K562 (cell line): Measurements from ENCODE around the gene ST6GAL1. TPM values are rescaled to one million over a fixed set of nuclear protein-coding genes. Genes with fewer than 3 reads are reported as not detected.
A peak's percentile ranks its signal among the peaks of the same experiment; 100 is the strongest.

Experiments
- ESRRA ChIP-seq: fragments of 450-650 bp; IDR thresholded peaks from 2 replicates; pipeline ENCODE4 v1.6.1; 2014; ENCODE audit warnings: low read depth, mild to moderate bottlenecking, moderate library complexity, borderline replicate concordance
- HMGN3 ChIP-seq: IDR thresholded peaks from 2 replicates; pipeline ENCODE4 v1.6.1; 2011; ENCODE audit warnings: borderline replicate concordance, low read depth, mild to moderate bottlenecking, mixed read lengths, low read length; ENCODE audit not compliant: insufficient read length; ENCODE audit errors: extremely low read depth
- HOMEZ ChIP-seq: fragments of 250-450 bp; sonication (Bioruptor Pico); IDR thresholded peaks from 2 replicates; pipeline ENCODE4 v1.4.0; 2020; ENCODE audit warnings: mild to moderate bottlenecking, moderate library complexity
- KLF16 ChIP-seq: IDR thresholded peaks from 2 replicates; pipeline ENCODE4 v1.6.1; 2016; ENCODE audit warnings: antibody characterized with exemption
- OTX1 ChIP-seq: fragments of 450-650 bp; formaldehyde crosslinking; IDR thresholded peaks from 2 replicates; pipeline ENCODE4 v1.4.0; 2022; ENCODE audit warnings: mild to moderate bottlenecking
- PPARD ChIP-seq: fragments of 250-450 bp; sonication (Bioruptor Pico); IDR thresholded peaks from 2 replicates; pipeline ENCODE4 v1.8.0; 2022; ENCODE audit warnings: inconsistent platforms, mild to moderate bottlenecking, moderate library complexity
- SNAPC5 ChIP-seq: fragments of 250-450 bp; sonication (Bioruptor Pico); IDR thresholded peaks from 2 replicates; pipeline ENCODE4 v1.8.0; 2021; ENCODE audit warnings: moderate library complexity, mild to moderate bottlenecking, inconsistent platforms
- SP1 ChIP-seq: sonication (generic); formaldehyde crosslinking; IDR thresholded peaks from 2 replicates; pipeline ENCODE4 v1.8.1; 2022; ENCODE audit warnings: mild to moderate bottlenecking, missing genetic modification reagents
- THAP12 ChIP-seq: fragments of 250-450 bp; sonication (Bioruptor Pico); IDR thresholded peaks from 2 replicates; pipeline ENCODE4 v1.9.0; 2021; ENCODE audit warnings: mild to moderate bottlenecking, inconsistent platforms
- ZMIZ1 ChIP-seq, 2 experiments: fragments of 150-350 bp in 1 of 2; IDR thresholded peaks; 2 replicates each; pipeline ENCODE4 v1.6.1; 2012 to 2016; ENCODE audit warnings: low read depth in 2 of 2, low read length in 2 of 2, mild to moderate bottlenecking in 1 of 2, moderate library complexity in 1 of 2
- polyA plus RNA-seq, 8 experiments: library from polyadenylated mRNA; depleted of rRNA in 4 of 8; stranded (reverse) in 5 of 8; unstranded in 3 of 8; fragments of >200 nt; fragmentation: Nextera tagmentation in 2 of 8; fragmentation: Illumina TruSeq in 1 of 8; extraction: Ambion mirVana in 2 of 8; extraction: Trizol in 1 of 8; gene quantifications; 2 replicates each; pipeline versions ENCODE4 v1.2.1 to v1.2.3, GENCODE V29; 2011 to 2014; ENCODE audit warnings: inconsistent platforms in 1 of 8, missing spikeins in 1 of 8
- total RNA-seq, 7 experiments: library from RNA; depleted of rRNA in 6 of 7; stranded (reverse); fragments of >200 nt in 6 of 7; fragmentation: Illumina TruSeq in 2 of 7; extraction: Trizol in 2 of 7; gene quantifications; 2 replicates each; pipeline versions ENCODE4 v1.2.1 to v1.2.3, GENCODE V29; 2011 to 2021; ENCODE audit warnings: low replicate concordance in 1 of 7

Gene ST6GAL1
- total and polyA plus RNA-seq, 9 of the 15 experiments (the other 6 are each of a cell fraction or from before 2014, with no cell fraction given), result 31.9 to 145 (median 71.0) TPM

- 0 out of 4 replicates have a peak, but pooled peaks of 1 of the 2 experiments have one; percentile 10 for TF ChIP-seq ZMIZ1 (IDR thresholded peaks at IDR 0.05; ENCODE audit: low read depth in 2 of 2, low read length in 2 of 2)
- 0 out of 2 replicates have a peak, but pooled peaks have one; percentile 45 for TF ChIP-seq KLF16
- no peak for TF ChIP-seq THAP12
- no peak for TF ChIP-seq OTX1 (CRISPR knock-in tag)
- 0 out of 2 replicates have a peak, but pooled peaks have one; percentile 23 for TF ChIP-seq SP1 (CRISPR knock-in tag)
- TF ChIP-seq HOMEZ, result no peak
- TF ChIP-seq PPARD, result no peak
- peak; percentile 31 for TF ChIP-seq HMGN3
- no peak for TF ChIP-seq SNAPC5 (CRISPR knock-in tag)
- 0 out of 2 replicates have a peak, but pooled peaks have one; percentile 3 for TF ChIP-seq ESRRA
These were observed 560 bp downstream of the ST6GAL1 start (continued) for GRCh38 chr3:186930641-186931531.
